ENCODE data around the gene EIF5AL1. TPM values are rescaled to one million over a fixed set of nuclear protein-coding genes. Genes with fewer than 3 reads are reported as not detected.

The EIF5AL1 gene
- total and polyA plus RNA-seq, 2 of the 13 experiments (the other 11 are each of a cell fraction or from before 2014, with no cell fraction given), result 0.22 to 0.50 TPM

DNA sequence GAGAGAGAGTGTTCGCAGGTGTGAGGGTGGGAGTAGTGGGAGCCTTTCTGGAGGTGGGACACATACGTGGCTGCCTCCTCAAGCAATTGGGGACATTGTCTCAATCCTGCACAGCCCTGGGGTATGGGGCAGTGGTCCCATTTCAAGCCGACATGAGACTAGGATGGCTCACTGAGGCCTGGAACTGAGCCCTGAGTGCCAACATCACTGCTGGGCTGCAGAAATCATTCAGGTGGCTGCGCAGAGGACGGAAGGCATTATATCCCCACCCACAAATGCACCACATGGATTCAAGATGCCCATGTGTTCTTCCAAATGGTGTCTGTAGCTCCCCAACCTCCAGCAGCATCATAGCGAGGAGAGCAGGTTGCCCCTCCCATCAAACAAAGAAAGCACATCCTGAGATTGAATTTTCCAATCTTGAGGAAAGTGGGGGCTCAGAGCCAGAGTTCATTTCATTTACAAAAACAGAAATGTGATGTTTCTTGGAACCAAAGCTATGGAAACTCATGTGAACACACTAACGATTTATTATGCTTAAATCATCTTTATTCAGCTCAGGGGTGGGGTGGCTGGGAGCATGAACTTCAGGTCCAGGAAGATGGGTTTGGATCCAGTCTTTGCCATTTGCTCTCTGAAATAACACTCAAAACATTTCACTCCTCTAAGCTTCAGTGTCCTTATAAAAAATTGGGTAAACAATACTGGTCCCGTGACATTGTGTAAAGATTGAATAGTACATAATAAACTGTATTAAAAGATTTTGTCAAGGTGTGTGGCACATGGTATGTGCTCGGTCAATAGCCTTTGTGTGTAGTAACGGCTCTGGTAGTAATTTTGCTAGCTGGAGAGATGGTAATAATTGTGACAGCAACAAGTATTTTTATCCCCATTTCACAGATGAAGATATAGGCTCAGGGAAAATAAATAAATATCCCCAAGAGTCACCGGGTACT lies 43.3 kb downstream of the EIF5AL1 start:
- H4K20me1 ChIP-seq (ENCODE audit: insufficient read depth, low read length), result no peaks in the 10 kb centered on the region
- CTCF ChIA-PET (ENCODE audit: low intra/inter-chr PET ratio, low total read pairs), result no interaction called here
- H3K4me3 ChIP-seq (replicated peaks in 1 of 3; ENCODE audit: insufficient read depth in 1 of 3, low read depth in 2 of 3, low read length in 3 of 3), result no peak overlapping the region
- no peaks in the 10 kb centered on the region for H3K4me1 ChIP-seq (ENCODE audit: insufficient read depth, low read length)
- no peak for FAIRE-seq
- no peak overlapping the region for H2AFZ ChIP-seq (ENCODE audit: low read length)
- 18% methylated on average over 11 of the region's 11 CpGs for WGBS (ENCODE audit: low lambda C conversion rate)
- POLR2A ChIA-PET, result no interaction called here
- H3K27me3 ChIP-seq (ENCODE audit: control insufficient read depth in 1 of 2, insufficient read depth in 2 of 2, low read length in 2 of 2), result peaks cover 1 to 43% of the 10 kb centered on the region in 2 experiments
- intact Hi-C loops (cut with micrococcal nuclease; ENCODE audit: unreplicated experiment) (no loop called here), in situ Hi-C loops (cut with HindIII; ENCODE audit: extremely low pct_ligation_motif_present, low pct_unique_long_range_greater_than_20kb) (loop anchor here (25.0 kb wide), 1 partner anchor 382 kb away; the partner anchor contains the start of gene SFTPD)
- H3K36me3 ChIP-seq (replicated peaks in 1 of 2; ENCODE audit: control insufficient read depth in 1 of 2, insufficient read depth in 2 of 2, low read length in 2 of 2), result no peaks in the 10 kb centered on the region
- no peaks in the 10 kb centered on the region for H3K9me3 ChIP-seq (ENCODE audit: low read length)
- DNase-seq (ENCODE audit: low spot score), result no peak
- no peak overlapping the region for H3K27ac ChIP-seq (ENCODE audit: extremely low read length, insufficient read depth, low read length)
- H3K79me2 ChIP-seq (ENCODE audit: insufficient read depth, low read length), result no peaks in the 10 kb centered on the region
- H3K4me2 ChIP-seq (ENCODE audit: low read depth, low read length), result no peak overlapping the region
- no peak overlapping the region for H3K9ac ChIP-seq (ENCODE audit: insufficient read depth, low read depth, low read length)
- no TSS peak for BruUV-seq (replicated peaks)
- no peak for ATAC-seq
- TF ChIP-seq RARA (CRISPR knock-in tag; IDR thresholded peaks at IDR 0.05) (no peak), POGK (CRISPR knock-in tag; conservative IDR thresholded peaks at IDR 0.05) (no peak), ZFP36L1 (CRISPR knock-in tag; IDR thresholded peaks at IDR 0.05) (no peak), ZNF329 (CRISPR knock-in tag; IDR thresholded peaks at IDR 0.05; ENCODE audit: low read depth) (no peak), ZNF441 (CRISPR knock-in tag; IDR thresholded peaks at IDR 0.05; ENCODE audit: borderline replicate concordance) (no peak), FUBP1 (CRISPR knock-in tag; IDR thresholded peaks at IDR 0.05; ENCODE audit: borderline replicate concordance) (no peak), BCL6 (CRISPR knock-in tag; IDR thresholded peaks at IDR 0.05) (no peak), NFIC (IDR thresholded peaks at IDR 0.05; ENCODE audit: low read length) (no peak), ATRX (CRISPR knock-in tag; IDR thresholded peaks at IDR 0.05; ENCODE audit: borderline replicate concordance) (no peak), RXRB (CRISPR knock-in tag; IDR thresholded peaks at IDR 0.05; ENCODE audit: borderline replicate concordance) (no peak), ZBTB21 (CRISPR knock-in tag; IDR thresholded peaks at IDR 0.05) (no peak), SETDB1 (CRISPR knock-in tag; IDR thresholded peaks at IDR 0.05; ENCODE audit: borderline replicate concordance) (no peak), ZNF501 (CRISPR knock-in tag; IDR thresholded peaks at IDR 0.05) (no peak), GATA4 (IDR thresholded peaks at IDR 0.05; ENCODE audit: borderline replicate concordance, low read depth) (no peak), SRSF9 (IDR thresholded peaks at IDR 0.05; ENCODE audit: borderline replicate concordance, insufficient read depth, low read depth, low read length, poor library complexity, severe bottlenecking) (no peak), FOXA1 (IDR thresholded peaks at IDR 0.05) (no peak), FOXA1 (CRISPR knock-in tag; IDR thresholded peaks at IDR 0.05) (no peak)
- TF ChIP-seq, protein P1, sequence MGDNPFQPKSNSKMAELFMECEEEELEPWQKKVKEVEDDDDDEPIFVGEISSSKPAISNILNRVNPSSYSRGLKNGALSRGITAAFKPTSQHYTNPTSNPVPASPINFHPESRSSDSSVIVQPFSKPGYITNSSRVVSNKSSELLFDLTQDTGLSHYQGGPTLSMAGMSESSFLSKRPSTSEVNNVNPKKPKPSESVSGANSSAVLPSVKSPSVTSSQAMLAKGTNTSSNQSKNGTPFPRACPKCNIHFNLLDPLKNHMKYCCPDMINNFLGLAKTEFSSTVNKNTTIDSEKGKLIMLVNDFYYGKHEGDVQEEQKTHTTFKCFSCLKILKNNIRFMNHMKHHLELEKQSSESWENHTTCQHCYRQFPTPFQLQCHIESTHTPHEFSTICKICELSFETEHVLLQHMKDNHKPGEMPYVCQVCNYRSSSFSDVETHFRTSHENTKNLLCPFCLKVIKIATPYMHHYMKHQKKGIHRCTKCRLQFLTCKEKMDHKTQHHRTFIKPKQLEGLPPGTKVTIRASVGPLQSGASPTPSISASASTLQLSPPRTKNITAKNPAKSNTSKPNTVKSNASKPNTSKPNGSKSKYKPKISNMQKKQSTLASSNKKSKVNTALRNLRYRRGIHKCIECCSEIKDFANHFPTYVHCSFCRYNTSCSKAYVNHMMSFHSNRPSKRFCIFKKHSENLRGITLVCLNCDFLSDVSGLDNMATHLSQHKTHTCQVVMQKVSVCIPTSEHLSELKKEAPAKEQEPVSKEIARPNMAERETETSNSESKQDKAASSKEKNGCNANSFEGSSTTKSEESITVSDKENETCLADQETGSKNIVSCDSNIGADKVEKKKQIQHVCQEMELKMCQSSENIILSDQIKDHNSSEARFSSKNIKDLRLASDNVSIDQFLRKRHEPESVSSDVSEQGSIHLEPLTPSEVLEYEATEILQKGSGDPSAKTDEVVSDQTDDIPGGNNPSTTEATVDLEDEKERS (CRISPR knock-in tag; IDR thresholded peaks at IDR 0.05), result no peak
